Measurements from ENCODE around the gene NTF3.

The NTF3 gene

DNA sequence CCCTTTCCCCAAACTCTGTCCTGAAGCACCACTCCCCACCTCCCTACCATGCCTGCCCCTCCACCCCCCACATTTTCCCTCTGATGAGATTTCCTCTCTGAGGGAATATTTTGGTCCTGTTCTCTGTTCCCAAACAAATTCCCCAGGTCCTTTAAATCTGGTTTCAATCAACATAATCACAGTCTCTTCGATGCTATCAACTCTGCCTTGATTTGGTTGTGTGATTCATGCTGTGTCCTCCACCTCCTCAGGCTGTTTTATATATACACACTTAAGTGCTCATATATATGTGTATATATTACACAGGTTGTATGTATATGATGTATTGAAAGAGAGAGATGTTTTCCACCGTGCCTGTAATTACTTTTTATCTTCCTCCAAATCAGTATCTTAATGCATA is 36.0 kb downstream of the NTF3 start:
- no peaks in the 10 kb centered on the region for H3K4me1 ChIP-seq (ENCODE audit: insufficient read depth, low read length)
- no peak overlapping the region for H3K27ac ChIP-seq (ENCODE audit: low read length)
- peaks cover 17% of the 10 kb centered on the region for H3K27me3 ChIP-seq (ENCODE audit: insufficient read depth, low read length, poor library complexity)
- no peak for TF ChIP-seq EZH2 (IDR thresholded peaks at IDR 0.05; ENCODE audit: borderline replicate concordance, low read depth, low read length, severe bottlenecking)
- TF ChIP-seq, protein P1, sequence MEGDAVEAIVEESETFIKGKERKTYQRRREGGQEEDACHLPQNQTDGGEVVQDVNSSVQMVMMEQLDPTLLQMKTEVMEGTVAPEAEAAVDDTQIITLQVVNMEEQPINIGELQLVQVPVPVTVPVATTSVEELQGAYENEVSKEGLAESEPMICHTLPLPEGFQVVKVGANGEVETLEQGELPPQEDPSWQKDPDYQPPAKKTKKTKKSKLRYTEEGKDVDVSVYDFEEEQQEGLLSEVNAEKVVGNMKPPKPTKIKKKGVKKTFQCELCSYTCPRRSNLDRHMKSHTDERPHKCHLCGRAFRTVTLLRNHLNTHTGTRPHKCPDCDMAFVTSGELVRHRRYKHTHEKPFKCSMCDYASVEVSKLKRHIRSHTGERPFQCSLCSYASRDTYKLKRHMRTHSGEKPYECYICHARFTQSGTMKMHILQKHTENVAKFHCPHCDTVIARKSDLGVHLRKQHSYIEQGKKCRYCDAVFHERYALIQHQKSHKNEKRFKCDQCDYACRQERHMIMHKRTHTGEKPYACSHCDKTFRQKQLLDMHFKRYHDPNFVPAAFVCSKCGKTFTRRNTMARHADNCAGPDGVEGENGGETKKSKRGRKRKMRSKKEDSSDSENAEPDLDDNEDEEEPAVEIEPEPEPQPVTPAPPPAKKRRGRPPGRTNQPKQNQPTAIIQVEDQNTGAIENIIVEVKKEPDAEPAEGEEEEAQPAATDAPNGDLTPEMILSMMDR (IDR thresholded peaks at IDR 0.05; ENCODE audit: borderline replicate concordance, extremely low read depth, low read length, poor library complexity, severe bottlenecking) = no peak
- ATAC-seq (ENCODE audit: insufficient read depth, low read depth) (no peak), DNase-seq (no peak)
- no peak overlapping the region for H3K9ac ChIP-seq (ENCODE audit: low read depth, low read length)
- no peaks in the 10 kb centered on the region for H3K9me3 ChIP-seq (ENCODE audit: insufficient read depth, low read length, severe bottlenecking)
- no peak overlapping the region for H2AFZ ChIP-seq (ENCODE audit: low read depth, low read length)
- H4K20me1 ChIP-seq (ENCODE audit: insufficient read depth, low read length) = no peaks in the 10 kb centered on the region
- no peaks in the 10 kb centered on the region for H3K36me3 ChIP-seq (ENCODE audit: insufficient read depth, low read length)
- no peaks in the 10 kb centered on the region for H3K79me2 ChIP-seq (ENCODE audit: insufficient read depth, low read length)
- H3K4me3 ChIP-seq (ENCODE audit: low read depth in 1 of 2, low read length in 2 of 2) = no peak overlapping the region
- H3K4me2 ChIP-seq (ENCODE audit: insufficient read depth, low read length) = no peak overlapping the region

DNA sequence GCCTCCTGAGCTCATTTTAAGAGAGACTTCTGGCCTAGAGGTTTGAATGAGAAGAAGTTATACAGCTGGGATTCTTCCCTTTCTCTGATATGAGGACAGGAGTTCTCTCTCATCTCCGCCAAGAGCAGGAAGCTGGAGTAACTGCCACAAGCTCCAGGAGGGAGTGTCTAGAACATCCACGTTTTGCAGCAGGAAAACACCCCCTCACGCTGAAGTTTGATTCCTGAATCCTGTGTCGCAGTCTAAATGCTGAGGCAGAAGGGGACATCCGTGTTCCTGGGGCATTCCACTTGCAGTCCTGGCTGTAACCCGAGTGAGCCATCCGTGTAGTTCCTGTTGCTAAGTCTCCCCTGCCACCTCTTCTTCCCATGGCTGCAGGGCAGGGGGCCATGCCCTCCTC is 38.3 kb downstream of the NTF3 start:
- DNase-seq (no peak), ATAC-seq (ENCODE audit: insufficient read depth, low read depth) (no peak)
- Histone ChIP-seq H3K36me3 (ENCODE audit: insufficient read depth, low read length) (no peaks in the 10 kb centered on the region), H3K27me3 (ENCODE audit: insufficient read depth, low read length, poor library complexity) (peaks cover 31% of the 10 kb centered on the region), H3K9me3 (ENCODE audit: insufficient read depth, low read length, severe bottlenecking) (no peaks in the 10 kb centered on the region), H4K20me1 (ENCODE audit: insufficient read depth, low read length) (no peaks in the 10 kb centered on the region), H2AFZ (ENCODE audit: low read depth, low read length) (no peak overlapping the region), H3K79me2 (ENCODE audit: insufficient read depth, low read length) (no peaks in the 10 kb centered on the region), H3K9ac (ENCODE audit: low read depth, low read length) (no peak overlapping the region), H3K27ac (ENCODE audit: low read length) (no peak overlapping the region), H3K4me1 (ENCODE audit: insufficient read depth, low read length) (no peaks in the 10 kb centered on the region), H3K4me2 (ENCODE audit: insufficient read depth, low read length) (no peak overlapping the region), H3K4me3 (ENCODE audit: low read depth in 1 of 2, low read length in 2 of 2) (no peak overlapping the region)
- no peak for TF ChIP-seq EZH2 (IDR thresholded peaks at IDR 0.05; ENCODE audit: borderline replicate concordance, low read depth, low read length, severe bottlenecking)
- TF ChIP-seq, protein P1 (IDR thresholded peaks at IDR 0.05; ENCODE audit: borderline replicate concordance, extremely low read depth, low read length, poor library complexity, severe bottlenecking) = no peak

DNA sequence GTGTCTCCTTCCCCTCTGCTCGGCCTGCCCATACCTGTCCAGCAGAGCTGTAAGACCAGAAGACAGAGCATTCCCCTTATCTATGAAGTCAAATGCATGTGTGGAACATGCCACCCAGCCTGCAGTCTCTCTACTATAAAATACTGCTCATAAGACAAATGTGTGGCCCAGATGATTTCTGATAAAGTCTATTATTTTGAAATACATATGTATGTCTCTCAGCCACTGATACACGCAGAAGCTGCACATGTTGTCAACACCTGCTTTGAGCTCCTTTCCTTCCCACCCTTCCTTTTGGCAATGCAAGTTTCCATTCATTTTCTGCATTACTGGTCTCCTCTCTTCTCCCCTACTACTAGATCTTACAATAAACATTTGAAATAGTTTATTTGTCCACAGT is 38.8 kb downstream of the NTF3 start:
- no peak overlapping the region for H3K4me3 ChIP-seq (ENCODE audit: low read depth in 1 of 2, low read length in 2 of 2)
- H2AFZ ChIP-seq (ENCODE audit: low read depth, low read length) = no peak overlapping the region
- H3K4me1 ChIP-seq (ENCODE audit: insufficient read depth, low read length) = no peaks in the 10 kb centered on the region
- peaks cover 26% of the 10 kb centered on the region for H3K27me3 ChIP-seq (ENCODE audit: insufficient read depth, low read length, poor library complexity)
- H3K27ac ChIP-seq (ENCODE audit: low read length) = no peak overlapping the region
- DNase-seq (no peak), ATAC-seq (ENCODE audit: insufficient read depth, low read depth) (no peak)
- no peaks in the 10 kb centered on the region for H3K9me3 ChIP-seq (ENCODE audit: insufficient read depth, low read length, severe bottlenecking)
- no peak overlapping the region for H3K4me2 ChIP-seq (ENCODE audit: insufficient read depth, low read length)
- H3K79me2 ChIP-seq (ENCODE audit: insufficient read depth, low read length) = no peaks in the 10 kb centered on the region
- H3K36me3 ChIP-seq (ENCODE audit: insufficient read depth, low read length) = no peaks in the 10 kb centered on the region
- no peaks in the 10 kb centered on the region for H4K20me1 ChIP-seq (ENCODE audit: insufficient read depth, low read length)
- TF ChIP-seq, protein P1 (IDR thresholded peaks at IDR 0.05; ENCODE audit: borderline replicate concordance, extremely low read depth, low read length, poor library complexity, severe bottlenecking) = no peak
- TF ChIP-seq EZH2 (IDR thresholded peaks at IDR 0.05; ENCODE audit: borderline replicate concordance, low read depth, low read length, severe bottlenecking) = no peak
- H3K9ac ChIP-seq (ENCODE audit: low read depth, low read length) = no peak overlapping the region

Data from DND-41 (cell line).